OCI-LY1 (cell line): Measurements from ENCODE around the gene STRN4.

Experiments
- CTCF ChIP-seq: fragments of 200-600 bp; sonication (generic), shearing (Covaris generic); IDR thresholded peaks from 2 replicates; pipeline ENCODE4 v1.5.1; 2017; ENCODE audit warnings: mild to moderate bottlenecking, antibody characterized with exemption, low read length, moderate library complexity, mixed read lengths
- EZH2 ChIP-seq: fragments of 200-600 bp; sonication (generic), shearing (Covaris generic); IDR thresholded peaks from 2 replicates; pipeline ENCODE4 v1.8.0; 2017; ENCODE audit warnings: borderline replicate concordance, mixed run types, mild to moderate bottlenecking, antibody characterized with exemption, low read length, moderate library complexity, mixed read lengths

GRCh38 chr19:46691948-46692347 lies 54.3 kb downstream of the STRN4 start:
- TF ChIP-seq CTCF (no peak), EZH2 (no peak)
